DOHH2 (cell line): ENCODE data around the gene C7orf33.

ENCODE experiments used
- EZH2phosphoT487 ChIP-seq: fragments of 200-600 bp; sonication (generic); IDR thresholded peaks from 2 replicates; pipeline ENCODE4 v1.6.1; 2017; ENCODE audit warnings: borderline replicate concordance, mild to moderate bottlenecking, antibody characterized with exemption, low read length, moderate library complexity, mixed read lengths
- TF ChIP-seq, protein P1 (sequence below): fragments of 200-600 bp; sonication (generic); IDR thresholded peaks from one replicate; pipeline ENCODE4 v1.5.1; 2014; ENCODE audit warnings: antibody characterized with exemption, mild to moderate bottlenecking, low read depth, low read length; ENCODE audit not compliant: poor library complexity, severe bottlenecking

- TF ChIP-seq, protein P1, sequence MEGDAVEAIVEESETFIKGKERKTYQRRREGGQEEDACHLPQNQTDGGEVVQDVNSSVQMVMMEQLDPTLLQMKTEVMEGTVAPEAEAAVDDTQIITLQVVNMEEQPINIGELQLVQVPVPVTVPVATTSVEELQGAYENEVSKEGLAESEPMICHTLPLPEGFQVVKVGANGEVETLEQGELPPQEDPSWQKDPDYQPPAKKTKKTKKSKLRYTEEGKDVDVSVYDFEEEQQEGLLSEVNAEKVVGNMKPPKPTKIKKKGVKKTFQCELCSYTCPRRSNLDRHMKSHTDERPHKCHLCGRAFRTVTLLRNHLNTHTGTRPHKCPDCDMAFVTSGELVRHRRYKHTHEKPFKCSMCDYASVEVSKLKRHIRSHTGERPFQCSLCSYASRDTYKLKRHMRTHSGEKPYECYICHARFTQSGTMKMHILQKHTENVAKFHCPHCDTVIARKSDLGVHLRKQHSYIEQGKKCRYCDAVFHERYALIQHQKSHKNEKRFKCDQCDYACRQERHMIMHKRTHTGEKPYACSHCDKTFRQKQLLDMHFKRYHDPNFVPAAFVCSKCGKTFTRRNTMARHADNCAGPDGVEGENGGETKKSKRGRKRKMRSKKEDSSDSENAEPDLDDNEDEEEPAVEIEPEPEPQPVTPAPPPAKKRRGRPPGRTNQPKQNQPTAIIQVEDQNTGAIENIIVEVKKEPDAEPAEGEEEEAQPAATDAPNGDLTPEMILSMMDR = no peak
- TF ChIP-seq EZH2phosphoT487 = no peak
These were observed 10.1 kb upstream of the C7orf33 start for GRCh38 chr7:148580446-148580845.
